Measurements from ENCODE around the gene C3orf22. TPM values are rescaled to one million over a fixed set of nuclear protein-coding genes. Genes with fewer than 3 reads are reported as not detected.

Gene C3orf22
- total RNA-seq, 1 experiment from 2014 or later = not detected

- H2AFZ ChIP-seq (ENCODE audit: low read length) = no peak overlapping the region
- H3K27me3 ChIP-seq (ENCODE audit: low read length) = no peaks in the 10 kb centered on the region
- H3K9ac ChIP-seq (ENCODE audit: low read length) = no peak overlapping the region
- no peak overlapping the region for H3K4me2 ChIP-seq (ENCODE audit: low read depth, low read length, poor library complexity, severe bottlenecking)
- H3K9me3 ChIP-seq (ENCODE audit: low read length) = no peaks in the 10 kb centered on the region
- H3K4me3 ChIP-seq (ENCODE audit: low read length) = no peak overlapping the region
- no peaks in the 10 kb centered on the region for H4K20me1 ChIP-seq (ENCODE audit: insufficient read depth, low read depth, low read length)
- H3K27ac ChIP-seq (ENCODE audit: low read length) = no peak overlapping the region
- no peak for DNase-seq
- no peaks in the 10 kb centered on the region for H3K79me2 ChIP-seq (ENCODE audit: low read length)
- H3K4me1 ChIP-seq (ENCODE audit: low read length) = no peaks in the 10 kb centered on the region
- no peaks in the 10 kb centered on the region for H3K36me3 ChIP-seq (ENCODE audit: insufficient read depth, low read length)
- no peaks in the 10 kb centered on the region for H3K9me2 ChIP-seq (replicated peaks; ENCODE audit: insufficient read depth, low read length)
Observed at GRCh38 chr3:126517986-126518778, 40.5 kb downstream of the C3orf22 start.

GRCh38 chr3:126517291-126517951 lies 41.3 kb downstream of the C3orf22 start, which contains the start of gene UROC1:
TSS of gene UROC1 (minus strand) at chr3:126517773. CDS start at chr3:126517719, 54 bp downstream.
- H3K9ac ChIP-seq (ENCODE audit: low read length) = no peak within 1 kb of the TSS
- no peak within 1 kb of the TSS for H3K4me2 ChIP-seq (ENCODE audit: low read depth, low read length, poor library complexity, severe bottlenecking)
- H4K20me1 ChIP-seq (ENCODE audit: insufficient read depth, low read depth, low read length) = no peaks in the 10 kb centered on the region
- H3K4me3 ChIP-seq (ENCODE audit: low read length) = no peak within 1 kb of the TSS
- H3K79me2 ChIP-seq (ENCODE audit: low read length) = no peaks in the 10 kb centered on the region
- no peak within 1 kb of the TSS for H3K27ac ChIP-seq (ENCODE audit: low read length)
- H3K9me2 ChIP-seq (replicated peaks; ENCODE audit: insufficient read depth, low read length) = no peaks in the 10 kb centered on the region
- no peak within 1 kb of the TSS for H2AFZ ChIP-seq (ENCODE audit: low read length)
- no peaks in the 10 kb centered on the region for H3K27me3 ChIP-seq (ENCODE audit: low read length)
- H3K9me3 ChIP-seq (ENCODE audit: low read length) = no peaks in the 10 kb centered on the region
- H3K4me1 ChIP-seq (ENCODE audit: low read length) = no peaks in the 10 kb centered on the region
- H3K36me3 ChIP-seq (ENCODE audit: insufficient read depth, low read length) = no peaks in the 10 kb centered on the region
- no peak for DNase-seq

GRCh38 chr3:126516936-126517290 lies 41.8 kb downstream of the C3orf22 start:
- no peaks in the 10 kb centered on the region for H3K79me2 ChIP-seq (ENCODE audit: low read length)
- DNase-seq = no peak
- H3K9me2 ChIP-seq (replicated peaks; ENCODE audit: insufficient read depth, low read length) = no peaks in the 10 kb centered on the region
- H3K27me3 ChIP-seq (ENCODE audit: low read length) = no peaks in the 10 kb centered on the region
- no peak overlapping the region for H3K27ac ChIP-seq (ENCODE audit: low read length)
- no peaks in the 10 kb centered on the region for H3K9me3 ChIP-seq (ENCODE audit: low read length)
- no peaks in the 10 kb centered on the region for H4K20me1 ChIP-seq (ENCODE audit: insufficient read depth, low read depth, low read length)
- H3K4me3 ChIP-seq (ENCODE audit: low read length) = no peak overlapping the region
- H3K4me1 ChIP-seq (ENCODE audit: low read length) = no peaks in the 10 kb centered on the region
- no peaks in the 10 kb centered on the region for H3K36me3 ChIP-seq (ENCODE audit: insufficient read depth, low read length)
- no peak overlapping the region for H3K4me2 ChIP-seq (ENCODE audit: low read depth, low read length, poor library complexity, severe bottlenecking)
- no peak overlapping the region for H3K9ac ChIP-seq (ENCODE audit: low read length)
- no peak overlapping the region for H2AFZ ChIP-seq (ENCODE audit: low read length)

- Histone ChIP-seq H3K4me1 (ENCODE audit: low read length) (no peaks in the 10 kb centered on the region), H3K4me2 (ENCODE audit: low read depth, low read length, poor library complexity, severe bottlenecking) (no peak overlapping the region), H3K36me3 (ENCODE audit: insufficient read depth, low read length) (no peaks in the 10 kb centered on the region), H3K4me3 (ENCODE audit: low read length) (no peak overlapping the region), H2AFZ (ENCODE audit: low read length) (no peak overlapping the region), H4K20me1 (ENCODE audit: insufficient read depth, low read depth, low read length) (no peaks in the 10 kb centered on the region), H3K9me3 (ENCODE audit: low read length) (no peaks in the 10 kb centered on the region), H3K27ac (ENCODE audit: low read length) (no peak overlapping the region), H3K9me2 (replicated peaks; ENCODE audit: insufficient read depth, low read length) (no peaks in the 10 kb centered on the region), H3K27me3 (ENCODE audit: low read length) (no peaks in the 10 kb centered on the region), H3K79me2 (ENCODE audit: low read length) (no peaks in the 10 kb centered on the region), H3K9ac (ENCODE audit: low read length) (no peak overlapping the region)
- no peak for DNase-seq
Observed at GRCh38 chr3:126516152-126516935, 42.4 kb downstream of the C3orf22 start.

GRCh38 chr3:126515066-126515706 lies 43.5 kb downstream of the C3orf22 start:
- Histone ChIP-seq H3K36me3 (ENCODE audit: insufficient read depth, low read length) (no peaks in the 10 kb centered on the region), H4K20me1 (ENCODE audit: insufficient read depth, low read depth, low read length) (no peaks in the 10 kb centered on the region), H3K27me3 (ENCODE audit: low read length) (no peaks in the 10 kb centered on the region), H3K9me3 (ENCODE audit: low read length) (no peaks in the 10 kb centered on the region), H3K4me1 (ENCODE audit: low read length) (no peaks in the 10 kb centered on the region), H3K4me2 (ENCODE audit: low read depth, low read length, poor library complexity, severe bottlenecking) (no peak overlapping the region), H3K79me2 (ENCODE audit: low read length) (no peaks in the 10 kb centered on the region), H3K9me2 (replicated peaks; ENCODE audit: insufficient read depth, low read length) (no peaks in the 10 kb centered on the region), H3K27ac (ENCODE audit: low read length) (no peak overlapping the region), H3K9ac (ENCODE audit: low read length) (no peak overlapping the region), H2AFZ (ENCODE audit: low read length) (no peak overlapping the region), H3K4me3 (ENCODE audit: low read length) (no peak overlapping the region)
- DNase-seq = no peak

- no peak overlapping the region for H3K27ac ChIP-seq (ENCODE audit: low read length)
- DNase-seq = no peak
- no peak overlapping the region for H3K9ac ChIP-seq (ENCODE audit: low read length)
- H3K4me2 ChIP-seq (ENCODE audit: low read depth, low read length, poor library complexity, severe bottlenecking) = no peak overlapping the region
- H3K27me3 ChIP-seq (ENCODE audit: low read length) = no peaks in the 10 kb centered on the region
- no peak overlapping the region for H2AFZ ChIP-seq (ENCODE audit: low read length)
- no peaks in the 10 kb centered on the region for H3K79me2 ChIP-seq (ENCODE audit: low read length)
- no peaks in the 10 kb centered on the region for H3K4me1 ChIP-seq (ENCODE audit: low read length)
- no peaks in the 10 kb centered on the region for H3K9me3 ChIP-seq (ENCODE audit: low read length)
- H3K36me3 ChIP-seq (ENCODE audit: insufficient read depth, low read length) = no peaks in the 10 kb centered on the region
- H3K4me3 ChIP-seq (ENCODE audit: low read length) = no peak overlapping the region
- H4K20me1 ChIP-seq (ENCODE audit: insufficient read depth, low read depth, low read length) = no peaks in the 10 kb centered on the region
- no peaks in the 10 kb centered on the region for H3K9me2 ChIP-seq (replicated peaks; ENCODE audit: insufficient read depth, low read length)
Observed at GRCh38 chr3:126514161-126514560, 44.6 kb downstream of the C3orf22 start.

GRCh38 chr3:126512916-126513650 lies 45.6 kb downstream of the C3orf22 start:
- Histone ChIP-seq H3K36me3 (ENCODE audit: insufficient read depth, low read length) (no peaks in the 10 kb centered on the region), H2AFZ (ENCODE audit: low read length) (no peak overlapping the region), H3K9me2 (replicated peaks; ENCODE audit: insufficient read depth, low read length) (no peaks in the 10 kb centered on the region), H3K27ac (ENCODE audit: low read length) (no peak overlapping the region), H3K9ac (ENCODE audit: low read length) (no peak overlapping the region), H3K4me3 (ENCODE audit: low read length) (no peak overlapping the region), H3K79me2 (ENCODE audit: low read length) (no peaks in the 10 kb centered on the region), H3K27me3 (ENCODE audit: low read length) (no peaks in the 10 kb centered on the region), H3K4me2 (ENCODE audit: low read depth, low read length, poor library complexity, severe bottlenecking) (no peak overlapping the region), H3K4me1 (ENCODE audit: low read length) (no peaks in the 10 kb centered on the region), H4K20me1 (ENCODE audit: insufficient read depth, low read depth, low read length) (no peaks in the 10 kb centered on the region), H3K9me3 (ENCODE audit: low read length) (no peaks in the 10 kb centered on the region)
- no peak for DNase-seq

Data from Karpas-422 (cell line).